ENCODE measurements around the gene BCL7A.
"Not testable (repeated sequence)": the region's sequence is repeated elsewhere in the genome, so short reads cannot be mapped to it uniquely, and the experiment has no call there.

BCL7A gene

GRCh38 chr12:122021822-122022392, at the start of gene BCL7A:
BCL7A (plus strand) TSS chr12:122021884; CDS start chr12:122022092, 208 bp downstream.
- DNase-seq (ENCODE audit: low read depth), result peak; percentile 79

- DNase-seq (ENCODE audit: low read depth), result peak; percentile 13
Measured at GRCh38 chr12:121974026-121974985, 47.4 kb upstream of the BCL7A start.

- no peak for DNase-seq (ENCODE audit: low read depth)
Measured at GRCh38 chr12:121975021-121975420, 46.7 kb upstream of the BCL7A start.

- DNase-seq (ENCODE audit: low read depth), result no peak
Measured at GRCh38 chr12:121976950-121977349, 44.7 kb upstream of the BCL7A start.

GRCh38 chr12:121980191-121980891, 41.3 kb upstream of the BCL7A start:
- DNase-seq (ENCODE audit: low read depth), result peak; percentile 17

- no peak for DNase-seq (ENCODE audit: low read depth)
Measured at GRCh38 chr12:121980892-121981272, 40.8 kb upstream of the BCL7A start.

- DNase-seq (ENCODE audit: low read depth), result no peak
Measured at GRCh38 chr12:121981456-121981855, 40.2 kb upstream of the BCL7A start.

GRCh38 chr12:121982950-121983349, 38.7 kb upstream of the BCL7A start:
- DNase-seq (ENCODE audit: low read depth), result no peak

- DNase-seq (ENCODE audit: low read depth), result no peak
Measured at GRCh38 chr12:121983536-121984210, 38.0 kb upstream of the BCL7A start.

- no peak for DNase-seq (ENCODE audit: low read depth)
Measured at GRCh38 chr12:121986489-121987245, 35.0 kb upstream of the BCL7A start.

- not testable (repeated sequence) for DNase-seq (ENCODE audit: low read depth)
Measured at GRCh38 chr12:121988519-121988918, 33.2 kb upstream of the BCL7A start.

GRCh38 chr12:121989276-121990113, 32.2 kb upstream of the BCL7A start:
- no peak for DNase-seq (ENCODE audit: low read depth)

GRCh38 chr12:121990114-121990647, 31.5 kb upstream of the BCL7A start:
- no peak for DNase-seq (ENCODE audit: low read depth)

GRCh38 chr12:121990692-121991603, 30.7 kb upstream of the BCL7A start:
- DNase-seq (ENCODE audit: low read depth), result peak; percentile 32

- peak; percentile 87 for DNase-seq (ENCODE audit: low read depth)
Measured at GRCh38 chr12:121992059-121992879, 29.4 kb upstream of the BCL7A start.

GRCh38 chr12:121996050-121996944, 25.4 kb upstream of the BCL7A start:
- DNase-seq (ENCODE audit: low read depth), result no peak

- DNase-seq (ENCODE audit: low read depth), result no peak
Measured at GRCh38 chr12:121996945-121997612, 24.6 kb upstream of the BCL7A start.
